ENCODE data around the gene PTPN7.

PTPN7 gene

DNA sequence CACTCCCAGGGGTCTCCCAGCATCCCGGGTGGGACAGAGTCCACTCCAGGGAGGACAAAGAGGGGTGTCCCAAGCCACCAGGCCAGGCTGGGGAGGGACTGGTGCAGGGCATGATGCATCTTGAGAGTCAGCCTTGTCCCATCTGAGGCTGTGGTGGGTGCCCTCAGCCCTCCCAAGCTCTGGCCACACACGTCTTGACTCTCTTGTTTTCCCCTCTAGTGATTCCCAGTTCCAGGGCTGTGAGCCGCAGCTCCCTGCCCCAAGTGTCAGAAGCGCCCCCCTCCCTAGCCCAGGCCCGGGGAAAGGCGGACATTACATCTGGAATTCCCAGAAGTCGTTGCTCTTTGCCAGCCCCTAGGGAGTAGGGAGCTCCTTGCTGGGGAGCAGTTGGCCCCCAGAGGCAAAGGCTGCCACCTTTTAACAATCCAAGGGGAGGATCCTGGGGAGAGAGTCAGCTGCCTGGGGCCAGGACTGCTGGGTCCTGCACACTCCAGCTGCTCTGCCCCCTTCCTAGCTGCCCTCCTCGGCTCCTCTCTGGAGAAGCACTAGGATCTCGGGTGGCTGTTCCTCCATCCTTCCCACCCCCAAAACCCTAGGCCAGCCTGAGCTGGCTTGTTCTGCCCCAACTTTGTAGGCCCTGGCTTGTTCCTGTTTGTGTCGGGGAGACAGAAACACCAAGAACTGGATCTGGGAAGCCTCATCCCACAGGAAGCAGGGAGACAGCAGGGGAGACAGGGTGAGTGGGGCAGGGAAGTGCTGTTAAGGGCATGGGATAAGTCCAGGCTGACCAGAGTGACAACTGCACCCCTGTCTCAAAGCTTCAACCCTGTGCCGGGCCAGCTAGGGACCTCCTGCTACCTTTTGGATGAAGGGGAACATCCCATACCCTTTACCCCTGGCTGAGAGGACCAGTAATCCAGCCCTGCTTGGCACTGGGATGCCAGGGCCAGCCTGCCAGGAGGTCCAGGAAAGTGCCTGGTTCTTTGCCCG lies 3.2 kb upstream of the PTPN7 start:
- H2AFZ ChIP-seq (ENCODE audit: low read length), result no peak overlapping the region
- H3K9ac ChIP-seq (ENCODE audit: low read length), result no peak overlapping the region

GRCh38 chr1:202162418-202163280 lies 2.2 kb upstream of the PTPN7 start:
- no peak overlapping the region for H2AFZ ChIP-seq (ENCODE audit: low read length)
- H3K27me3 ChIP-seq (replicated peaks; ENCODE audit: insufficient read depth, low read length), result no peaks in the 10 kb centered on the region
- H3K79me2 ChIP-seq (ENCODE audit: low read length), result peaks cover 40% of the 10 kb centered on the region
- 0 out of 2 replicates have a peak, but pooled peaks cover 3% of the 10 kb centered on the region for H3F3A ChIP-seq (ENCODE audit: insufficient read depth, low read length)
- no peaks in the 10 kb centered on the region for H3K36me3 ChIP-seq (replicated peaks; ENCODE audit: insufficient read depth, low read length)
- H3K27ac ChIP-seq (ENCODE audit: low read length), result no peak overlapping the region
- no peak overlapping the region for H3K9ac ChIP-seq (ENCODE audit: low read length)
- no peak overlapping the region for H3K4me2 ChIP-seq (ENCODE audit: low read depth, low read length)
- peaks cover 16% of the 10 kb centered on the region for H3K4me1 ChIP-seq (ENCODE audit: low read length)
- TF ChIP-seq, protein P1, sequence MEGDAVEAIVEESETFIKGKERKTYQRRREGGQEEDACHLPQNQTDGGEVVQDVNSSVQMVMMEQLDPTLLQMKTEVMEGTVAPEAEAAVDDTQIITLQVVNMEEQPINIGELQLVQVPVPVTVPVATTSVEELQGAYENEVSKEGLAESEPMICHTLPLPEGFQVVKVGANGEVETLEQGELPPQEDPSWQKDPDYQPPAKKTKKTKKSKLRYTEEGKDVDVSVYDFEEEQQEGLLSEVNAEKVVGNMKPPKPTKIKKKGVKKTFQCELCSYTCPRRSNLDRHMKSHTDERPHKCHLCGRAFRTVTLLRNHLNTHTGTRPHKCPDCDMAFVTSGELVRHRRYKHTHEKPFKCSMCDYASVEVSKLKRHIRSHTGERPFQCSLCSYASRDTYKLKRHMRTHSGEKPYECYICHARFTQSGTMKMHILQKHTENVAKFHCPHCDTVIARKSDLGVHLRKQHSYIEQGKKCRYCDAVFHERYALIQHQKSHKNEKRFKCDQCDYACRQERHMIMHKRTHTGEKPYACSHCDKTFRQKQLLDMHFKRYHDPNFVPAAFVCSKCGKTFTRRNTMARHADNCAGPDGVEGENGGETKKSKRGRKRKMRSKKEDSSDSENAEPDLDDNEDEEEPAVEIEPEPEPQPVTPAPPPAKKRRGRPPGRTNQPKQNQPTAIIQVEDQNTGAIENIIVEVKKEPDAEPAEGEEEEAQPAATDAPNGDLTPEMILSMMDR (IDR thresholded peaks at IDR 0.05; ENCODE audit: low read length), result no peak
- TF ChIP-seq EZH2phosphoT487 (IDR thresholded peaks at IDR 0.05; ENCODE audit: low read length) (no peak), EZH2 (optimal IDR thresholded peaks at IDR 0.05; ENCODE audit: low read depth, low read length) (no peak)
- no peaks in the 10 kb centered on the region for H4K20me1 ChIP-seq (ENCODE audit: insufficient read depth, low read length)
- H3K9me2 ChIP-seq (replicated peaks; ENCODE audit: insufficient read depth, low read length), result no peaks in the 10 kb centered on the region
- H3K4me3 ChIP-seq (ENCODE audit: low read length), result no peak overlapping the region
- H3K9me3 ChIP-seq (replicated peaks; ENCODE audit: insufficient read depth, low read length), result no peaks in the 10 kb centered on the region
- DNase-seq, result no peak

More for the DNA sequence above, 3.2 kb upstream of the PTPN7 start:
- no peaks in the 10 kb centered on the region for H3K27me3 ChIP-seq (replicated peaks; ENCODE audit: insufficient read depth, low read length)
- H4K20me1 ChIP-seq (ENCODE audit: insufficient read depth, low read length), result no peaks in the 10 kb centered on the region
- no peaks in the 10 kb centered on the region for H3K9me2 ChIP-seq (replicated peaks; ENCODE audit: insufficient read depth, low read length)
- H3K4me3 ChIP-seq (ENCODE audit: low read length), result no peak overlapping the region
- H3K79me2 ChIP-seq (ENCODE audit: low read length), result peaks cover 31% of the 10 kb centered on the region
- DNase-seq, result no peak
- 0 out of 2 replicates have a peak, but pooled peaks cover 3% of the 10 kb centered on the region for H3F3A ChIP-seq (ENCODE audit: insufficient read depth, low read length)
- H3K36me3 ChIP-seq (replicated peaks; ENCODE audit: insufficient read depth, low read length), result no peaks in the 10 kb centered on the region
- TF ChIP-seq EZH2phosphoT487 (IDR thresholded peaks at IDR 0.05; ENCODE audit: low read length) (no peak), EZH2 (optimal IDR thresholded peaks at IDR 0.05; ENCODE audit: low read depth, low read length) (no peak)
- TF ChIP-seq, protein P1 (IDR thresholded peaks at IDR 0.05; ENCODE audit: low read length), result no peak
- no peak overlapping the region for H3K27ac ChIP-seq (ENCODE audit: low read length)
- no peak overlapping the region for H3K4me2 ChIP-seq (ENCODE audit: low read depth, low read length)
- peaks cover 14% of the 10 kb centered on the region for H3K4me1 ChIP-seq (ENCODE audit: low read length)
- H3K9me3 ChIP-seq (replicated peaks; ENCODE audit: insufficient read depth, low read length), result no peaks in the 10 kb centered on the region

DNA sequence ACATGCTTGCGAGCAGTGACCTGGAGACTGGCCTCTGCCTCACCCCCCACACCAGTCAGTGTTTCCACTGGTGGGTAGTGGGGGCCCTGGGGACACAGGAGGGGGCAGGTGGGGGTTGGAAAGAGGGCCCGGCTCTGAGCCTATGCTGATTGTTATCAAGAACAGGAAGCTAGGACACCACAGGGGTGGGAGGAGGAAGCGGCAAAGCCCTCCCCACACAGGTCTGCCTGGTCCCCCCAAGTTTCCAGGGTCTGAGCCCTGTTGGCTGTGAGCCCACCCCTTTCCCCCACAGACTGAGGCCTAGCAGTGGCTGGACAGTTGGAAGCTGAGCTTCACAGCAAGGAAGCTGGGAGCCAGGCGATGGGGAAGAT lies 1.6 kb upstream of the PTPN7 start:
- no peaks in the 10 kb centered on the region for H3K36me3 ChIP-seq (replicated peaks; ENCODE audit: insufficient read depth, low read length)
- TF ChIP-seq EZH2 (optimal IDR thresholded peaks at IDR 0.05; ENCODE audit: low read depth, low read length) (no peak), EZH2phosphoT487 (IDR thresholded peaks at IDR 0.05; ENCODE audit: low read length) (no peak)
- TF ChIP-seq, protein P1 (IDR thresholded peaks at IDR 0.05; ENCODE audit: low read length), result no peak
- no peak overlapping the region for H2AFZ ChIP-seq (ENCODE audit: low read length)
- no peak overlapping the region for H3K9ac ChIP-seq (ENCODE audit: low read length)
- DNase-seq, result peak; percentile 0
- peaks cover 43% of the 10 kb centered on the region for H3K79me2 ChIP-seq (ENCODE audit: low read length)
- no peaks in the 10 kb centered on the region for H3K9me3 ChIP-seq (replicated peaks; ENCODE audit: insufficient read depth, low read length)
- no peak overlapping the region for H3K4me2 ChIP-seq (ENCODE audit: low read depth, low read length)
- H4K20me1 ChIP-seq (ENCODE audit: insufficient read depth, low read length), result no peaks in the 10 kb centered on the region
- H3K9me2 ChIP-seq (replicated peaks; ENCODE audit: insufficient read depth, low read length), result no peaks in the 10 kb centered on the region
- H3K27me3 ChIP-seq (replicated peaks; ENCODE audit: insufficient read depth, low read length), result no peaks in the 10 kb centered on the region
- H3K27ac ChIP-seq (ENCODE audit: low read length), result no peak overlapping the region
- H3K4me3 ChIP-seq (ENCODE audit: low read length), result no peak overlapping the region
- 0 out of 2 replicates have a peak, but pooled peaks cover 3% of the 10 kb centered on the region for H3F3A ChIP-seq (ENCODE audit: insufficient read depth, low read length)
- H3K4me1 ChIP-seq (ENCODE audit: low read length), result peaks cover 16% of the 10 kb centered on the region

All from MM.1S (cell line).